ENCODE data around the gene ROBO1.
"Not testable (repeated sequence)": the region's sequence is repeated elsewhere in the genome, so short reads cannot be mapped to it uniquely, and the experiment has no call there.

Gene ROBO1

GRCh38 chr3:78794431-78794830 lies 973.4 kb downstream of the ROBO1 start:
- no peak for DNase-seq (ENCODE audit: low spot score)

- DNase-seq (ENCODE audit: low spot score), result no peak
Observed at GRCh38 chr3:78792733-78793132, 975.1 kb downstream of the ROBO1 start.

GRCh38 chr3:78792212-78792611 lies 975.6 kb downstream of the ROBO1 start:
- DNase-seq (ENCODE audit: low spot score), result no peak

GRCh38 chr3:78791753-78792152 lies 976.0 kb downstream of the ROBO1 start:
- DNase-seq (ENCODE audit: low spot score), result no peak

GRCh38 chr3:78788839-78789238 lies 979.0 kb downstream of the ROBO1 start:
- DNase-seq (ENCODE audit: low spot score), result no peak

GRCh38 chr3:78785004-78785403 lies 982.8 kb downstream of the ROBO1 start:
- no peak for DNase-seq (ENCODE audit: low spot score)

GRCh38 chr3:78781351-78781750 lies 986.4 kb downstream of the ROBO1 start:
- no peak for DNase-seq (ENCODE audit: low spot score)

- DNase-seq (ENCODE audit: low spot score), result no peak
Observed at GRCh38 chr3:78765671-78766485, 1001.9 kb downstream of the ROBO1 start.

GRCh38 chr3:78764634-78765033 lies 1003.2 kb downstream of the ROBO1 start:
- DNase-seq (ENCODE audit: low spot score), result no peak

GRCh38 chr3:78762121-78762520 lies 1005.7 kb downstream of the ROBO1 start:
- no peak for DNase-seq (ENCODE audit: low spot score)

- no peak for DNase-seq (ENCODE audit: low spot score)
Observed at GRCh38 chr3:78761126-78761525, 1006.7 kb downstream of the ROBO1 start.

- DNase-seq (ENCODE audit: low spot score), result no peak
Observed at GRCh38 chr3:78757731-78758130, 1010.1 kb downstream of the ROBO1 start.

GRCh38 chr3:78754066-78754743 lies 1013.6 kb downstream of the ROBO1 start:
- DNase-seq (ENCODE audit: low spot score), result no peak

- DNase-seq (ENCODE audit: low spot score), result no peak
Observed at GRCh38 chr3:78751266-78751665, 1016.5 kb downstream of the ROBO1 start.

- DNase-seq (ENCODE audit: low spot score), result not testable (repeated sequence)
Observed at GRCh38 chr3:78750291-78750690, 1017.5 kb downstream of the ROBO1 start.

- no peak for DNase-seq (ENCODE audit: low spot score)
Observed at GRCh38 chr3:78749056-78749455, 1018.7 kb downstream of the ROBO1 start.

- DNase-seq (ENCODE audit: low spot score), result no peak
Observed at GRCh38 chr3:78745847-78746246, 1022.0 kb downstream of the ROBO1 start.

GRCh38 chr3:78742491-78742890 lies 1025.3 kb downstream of the ROBO1 start:
- no peak for DNase-seq (ENCODE audit: low spot score)

GRCh38 chr3:78742041-78742440 lies 1025.8 kb downstream of the ROBO1 start:
- no peak for DNase-seq (ENCODE audit: low spot score)

- DNase-seq (ENCODE audit: low spot score), result no peak
Observed at GRCh38 chr3:78741066-78741645, 1026.6 kb downstream of the ROBO1 start.

GRCh38 chr3:78738833-78739232 lies 1029.0 kb downstream of the ROBO1 start:
- DNase-seq (ENCODE audit: low spot score), result no peak

GRCh38 chr3:78737988-78738387 lies 1029.8 kb downstream of the ROBO1 start:
- DNase-seq (ENCODE audit: low spot score), result no peak

- no peak for DNase-seq (ENCODE audit: low spot score)
Observed at GRCh38 chr3:78736863-78737262, 1030.9 kb downstream of the ROBO1 start.
